Calu3 (cell line): Measurements from ENCODE around the gene NR1H2. TPM values are rescaled to one million over a fixed set of nuclear protein-coding genes. Genes with fewer than 3 reads are reported as not detected.
A peak's percentile ranks its signal among the peaks of the same experiment; 100 is the strongest.
"Not testable (repeated sequence)": the region's sequence is repeated elsewhere in the genome, so short reads cannot be mapped to it uniquely, and the experiment has no call there.

Source experiments
- BruUV-seq: library from RNA; stranded (reverse); fragments of 400-500 nt; replicated peaks from 2 replicates; lab custom pipeline; 2021; lab: Mats Ljungman, UMichigan
- CTCF ChIA-PET: fragments of 300-600 bp; sonication (Branson Sonifier 250); formaldehyde crosslinking; loops from one replicate; lab custom pipeline; 2022; ENCODE audit warnings: antibody characterized with exemption; lab: Charles Lee
- DNase-seq: peaks from one replicate; pipeline ENCODE4 v3.0.0; 2022
- H3K27ac Mint-ChIP-seq: one replicate; pipeline ENCODE4 v1.8.0; 2022; ENCODE audit warnings: mixed read lengths; ENCODE audit not compliant: unreplicated experiment
- H3K27me3 Mint-ChIP-seq: one replicate; pipeline ENCODE4 v1.8.0; 2022; ENCODE audit warnings: mixed read lengths; ENCODE audit not compliant: unreplicated experiment
- H3K36me3 Mint-ChIP-seq: one replicate; pipeline ENCODE4 v1.8.0; 2022; ENCODE audit warnings: mild to moderate bottlenecking, moderate library complexity, mixed read lengths; ENCODE audit not compliant: insufficient read depth, unreplicated experiment
- H3K4me1 Mint-ChIP-seq: one replicate; pipeline ENCODE4 v1.8.0; 2022; ENCODE audit warnings: mild to moderate bottlenecking, low read depth, mixed read lengths; ENCODE audit not compliant: unreplicated experiment
- H3K4me3 Mint-ChIP-seq: one replicate; pipeline ENCODE4 v1.8.0; 2022; ENCODE audit warnings: mild to moderate bottlenecking, low read depth, moderate library complexity, mixed read lengths; ENCODE audit not compliant: unreplicated experiment
- H3K9me3 Mint-ChIP-seq: one replicate; pipeline ENCODE4 v1.8.0; 2022; ENCODE audit warnings: low read depth, mixed read lengths; ENCODE audit not compliant: unreplicated experiment
- CTCF ChIP-seq: fragments of 200-600 bp; IDR thresholded peaks from one replicate; pipeline ENCODE4 v1.8.0; 2022; ENCODE audit warnings: antibody characterized with exemption; ENCODE audit not compliant: unreplicated experiment
- intact Hi-C: fragments of 100-400 bp; cut with micrococcal nuclease; formaldehyde crosslinking; loops from one replicate; pipeline ENCODE4 v1.10.0; 2022; ENCODE audit not compliant: unreplicated experiment
- total RNA-seq: library from RNA; stranded (reverse); gene quantifications from 2 replicates; pipeline ENCODE4 v1.2.3, GENCODE V29; 2022

NR1H2 gene
- total RNA-seq, 1 experiment from 2014 or later: 77.5 TPM

- Mint-ChIP-seq H3K27ac (no peak overlapping the region), H3K4me1 (peaks cover 54% of the 10 kb centered on the region), H3K9me3 (peaks cover 5% of the 10 kb centered on the region), H3K27me3 (peaks cover 69% of the 10 kb centered on the region), H3K4me3 (peak overlapping the region; percentile 60), H3K36me3 (peaks cover 55% of the 10 kb centered on the region)
- CTCF ChIA-PET: interaction anchor here (0.6 to 1.2 kb wide), 15 partner anchors 26 to 1201 kb away, joined by 3 to 7 read pairs (median 4); no protein-coding TSS in a partner anchor
- no TSS peak for BruUV-seq
- intact Hi-C loops: no loop called here
- no peak for TF ChIP-seq CTCF
- DNase-seq: peak; percentile 50
Observed at GRCh38 chr19:50328224-50328872, 47.9 kb upstream of the NR1H2 start.

- Mint-ChIP-seq H3K27ac (peak overlapping the region; percentile 37), H3K4me3 (peak overlapping the region; percentile 60), H3K27me3 (peaks cover 70% of the 10 kb centered on the region), H3K4me1 (peaks cover 59% of the 10 kb centered on the region), H3K36me3 (peaks cover 60% of the 10 kb centered on the region), H3K9me3 (peaks cover 5% of the 10 kb centered on the region)
- DNase-seq: no peak
- CTCF ChIA-PET: interaction anchor here (0.5 to 1.2 kb wide), 16 partner anchors 10 to 1201 kb away, joined by 3 to 9 read pairs (median 4); no protein-coding TSS in a partner anchor
- no TSS peak for BruUV-seq
- intact Hi-C loops: no loop called here
- no peak for TF ChIP-seq CTCF
Observed at GRCh38 chr19:50328873-50329145, 47.4 kb upstream of the NR1H2 start.

- DNase-seq: peak; percentile 99
- intact Hi-C loops: no loop called here
- Mint-ChIP-seq H3K36me3 (peaks cover 65% of the 10 kb centered on the region), H3K9me3 (peaks cover 5% of the 10 kb centered on the region), H3K4me3 (peak within 1 kb of the TSS; percentile 60), H3K27ac (peak within 1 kb of the TSS; percentile 51), H3K4me1 (peaks cover 60% of the 10 kb centered on the region), H3K27me3 (peaks cover 70% of the 10 kb centered on the region)
- no peak for TF ChIP-seq CTCF
- no TSS peak for BruUV-seq
- CTCF ChIA-PET: interaction anchor here (0.5 to 1.2 kb wide), 16 partner anchors 10 to 1202 kb away, joined by 3 to 9 read pairs (median 4); no protein-coding TSS in a partner anchor
Observed at GRCh38 chr19:50329146-50329925, 46.9 kb upstream of the NR1H2 start, which contains the start of gene KCNC3. TSS of gene KCNC3 (minus strand) at chr19:50329377. CDS start at chr19:50329082, 295 bp downstream.

- Mint-ChIP-seq H3K4me1 (peaks cover 61% of the 10 kb centered on the region), H3K36me3 (peaks cover 69% of the 10 kb centered on the region), H3K4me3 (peak overlapping the region; percentile 60), H3K27ac (peak overlapping the region; percentile 37), H3K27me3 (peaks cover 70% of the 10 kb centered on the region)
- DNase-seq, intact Hi-C loops, H3K9me3 Mint-ChIP-seq, BruUV-seq, CTCF ChIA-PET: not testable (repeated sequence)
Observed at GRCh38 chr19:50329926-50330294, 46.3 kb upstream of the NR1H2 start.
